HCT116 (cell line): ENCODE results near the gene GALNT18. TPM values are rescaled to one million over a fixed set of nuclear protein-coding genes. Genes with fewer than 3 reads are reported as not detected.

Experiments
- ATAC-seq: fragments of 200-7000 bp; cut with Tn5 transposase; 2 replicates; pipeline ENCODE4 v1.9.1; 2020; ENCODE audit warnings: mild to moderate bottlenecking, moderate library complexity
- BruUV-seq: library from RNA; stranded (reverse); fragments of 400-500 nt; replicated peaks from 2 replicates; lab custom pipeline; 2021; lab: Mats Ljungman, UMichigan
- CTCF ChIA-PET: fragments of 300-600 bp; sonication (Branson Sonifier 250); formaldehyde crosslinking; loops from one replicate; lab custom pipeline; 2021; ENCODE audit warnings: antibody characterized with exemption; lab: Charles Lee
- POLR2A ChIA-PET: fragments of 300-600, 350-600 bp; sonication (Branson Sonifier 250); formaldehyde crosslinking; loops from one replicate; lab custom pipeline; 2021; ENCODE audit warnings: antibody characterized with exemption; lab: Charles Lee
- RAD21 ChIA-PET, 2 experiments: fragments of 300-600 bp; sonication (Branson Sonifier 250); formaldehyde crosslinking; loops; one replicate each; lab custom pipeline; 2023; ENCODE audit warnings: low total read pairs in 2 of 2; ENCODE audit not compliant: uncharacterized antibody in 2 of 2, unreplicated experiment in 2 of 2, low non-redundant PET in 1 of 2; lab: Charles Lee
- DNase-seq: peaks from one replicate; pipeline ENCODE4 v3.0.0-alpha.2; 2010; ENCODE audit warnings: low read depth, low spot score
- H2AFZ ChIP-seq: fragments of 200-600 bp; shearing (Covaris generic), sonication (generic); 2 replicates; pipeline ENCODE4 v1.6.1; 2017; ENCODE audit warnings: low read depth, mixed run types, mixed read lengths, antibody characterized with exemption, low read length; ENCODE audit not compliant: poor library complexity, severe bottlenecking
- H3K27ac ChIP-seq: 2 replicates; pipeline ENCODE4 v1.5.1; 2012; ENCODE audit warnings: low read depth, low read length
- H3K27me3 ChIP-seq: fragments of 200-600 bp; sonication (generic); 2 replicates; pipeline ENCODE4 v1.6.1; 2016; ENCODE audit warnings: mixed run types, low read length, mixed read lengths; ENCODE audit not compliant: insufficient read depth
- H3K36me3 ChIP-seq, 2 experiments: fragments of 200-500 bp in 1 of 2; fragments of 200-600 bp in 1 of 2; sonication (Bioruptor generic) in 1 of 2; sonication (generic) in 1 of 2; 2 replicates each; pipeline versions ENCODE4 v1.5.1 to v1.6.1; 2014 to 2016; ENCODE audit warnings: low read length in 2 of 2, inconsistent platforms in 1 of 2, mixed read lengths in 1 of 2, mixed run types in 1 of 2; ENCODE audit not compliant: insufficient read depth in 2 of 2, control insufficient read depth in 1 of 2
- H3K4me1 ChIP-seq, 2 experiments: fragments of 200-600 bp in 1 of 2; sonication (generic) in 1 of 2; 2 replicates each; pipeline versions ENCODE4 v1.5.1 to v1.6.1; 2012 to 2017; ENCODE audit warnings: low read length in 2 of 2, inconsistent platforms in 1 of 2, mild to moderate bottlenecking in 1 of 2, mixed read lengths in 1 of 2, mixed run types in 1 of 2, moderate library complexity in 1 of 2; ENCODE audit not compliant: insufficient read depth in 2 of 2, control insufficient read depth in 1 of 2
- H3K4me2 ChIP-seq: fragments of 200-600 bp; sonication (generic); 2 replicates; pipeline ENCODE4 v1.6.1; 2017; ENCODE audit warnings: mixed run types, low read length, mixed read lengths
- H3K4me3 ChIP-seq, 2 experiments: fragments of 200-600 bp in 1 of 2; sonication (generic) in 1 of 2; replicated peaks in 1 of 2; 2 replicates each; pipeline ENCODE4 v1.5.1; 2011 to 2016; ENCODE audit warnings: low read length in 2 of 2, control low read depth in 1 of 2, low read depth in 1 of 2, mild to moderate bottlenecking in 1 of 2, mixed read lengths in 1 of 2, mixed run types in 1 of 2
- H3K79me2 ChIP-seq: fragments of 200-600 bp; sonication (generic); 2 replicates; pipeline ENCODE4 v1.6.1; 2017; ENCODE audit warnings: mild to moderate bottlenecking, mixed run types, low read length, moderate library complexity, mixed read lengths; ENCODE audit not compliant: insufficient read depth
- H3K9ac ChIP-seq: fragments of 200-600 bp; sonication (generic); 2 replicates; pipeline ENCODE4 v1.6.1; 2016; ENCODE audit warnings: low read length, mixed read lengths
- H3K9me2 ChIP-seq: fragments of 200-600 bp; sonication (generic), shearing (Covaris generic); 2 replicates; pipeline ENCODE4 v1.6.1; 2017; ENCODE audit warnings: mixed run types, mild to moderate bottlenecking, moderate library complexity; ENCODE audit not compliant: insufficient read depth
- H3K9me3 ChIP-seq, 2 experiments: fragments of 200-500 bp in 1 of 2; fragments of 200-600 bp in 1 of 2; sonication (Bioruptor generic) in 1 of 2; sonication (generic) in 1 of 2; 2 replicates each; pipeline ENCODE4 v1.6.1; 2014 to 2017; ENCODE audit warnings: low read length in 2 of 2, mixed read lengths in 2 of 2, inconsistent platforms in 1 of 2, low read depth in 1 of 2, mild to moderate bottlenecking in 1 of 2, mixed run types in 1 of 2, moderate library complexity in 1 of 2; ENCODE audit not compliant: control insufficient read depth in 1 of 2, insufficient read depth in 1 of 2
- H4K20me1 ChIP-seq: fragments of 200-600 bp; sonication (generic), shearing (Covaris generic); 2 replicates; pipeline ENCODE4 v1.6.1; 2017; ENCODE audit warnings: mixed run types, mild to moderate bottlenecking, moderate library complexity; ENCODE audit not compliant: insufficient read depth
- JUND ChIP-seq: IDR thresholded peaks from 2 replicates; pipeline ENCODE4 v1.6.1; 2012
- RAD21 ChIP-seq: IDR thresholded peaks from 2 replicates; pipeline ENCODE4 v1.6.1; 2012; ENCODE audit warnings: low read depth, mild to moderate bottlenecking
- SIN3A ChIP-seq: IDR thresholded peaks from 2 replicates; pipeline ENCODE4 v1.6.1; 2012; ENCODE audit warnings: low read depth
- intact Hi-C: fragments of 100-400 bp; cut with micrococcal nuclease; formaldehyde crosslinking; loops from 2 replicates; pipeline ENCODE4 v1.10.0; 2022
- total RNA-seq: library from RNA; stranded (reverse); gene quantifications from one replicate; pipeline ENCODE4 v1.2.1, GENCODE V29; 2021; ENCODE audit not compliant: unreplicated experiment
- TF ChIP-seq, protein P1 (sequence below): IDR thresholded peaks from 2 replicates; pipeline ENCODE4 v1.6.1; 2011; ENCODE audit warnings: mild to moderate bottlenecking, low read length, moderate library complexity; ENCODE audit not compliant: insufficient replicate concordance; ENCODE audit errors: extremely low read depth
- TF ChIP-seq, protein P2 (sequence below): IDR thresholded peaks from 2 replicates; pipeline ENCODE4 v1.6.1; 2012; ENCODE audit warnings: low read depth

GALNT18 gene
- total RNA-seq, 1 experiment from 2014 or later: 19.9 TPM

DNA sequence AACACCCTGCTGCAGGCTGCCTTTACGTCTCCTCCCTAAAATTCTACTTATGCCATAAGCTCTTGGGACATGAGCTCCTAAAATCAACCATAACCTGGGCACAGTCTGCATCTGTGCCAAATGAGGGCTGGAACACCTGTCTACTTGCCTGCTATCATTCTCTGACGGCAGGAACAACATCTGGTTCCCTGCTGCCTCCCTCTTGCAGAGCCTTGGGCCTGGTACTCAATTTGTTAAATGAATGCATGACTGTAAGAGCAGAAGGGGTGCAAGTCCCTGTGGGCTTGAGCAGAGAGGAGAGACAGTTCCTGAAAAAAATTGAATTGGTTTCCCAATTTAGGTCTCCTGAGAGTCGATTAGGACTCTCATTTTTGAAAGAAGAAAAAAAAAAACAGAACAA lies 202.1 kb downstream of the GALNT18 start:
- Histone ChIP-seq H3K4me3 (no peak overlapping the region), H3K4me1 (peaks cover 0 to 15% of the 10 kb centered on the region in 2 experiments; a peak in 2 of 4 replicates), H3K9me2 (no peaks in the 10 kb centered on the region), H3K4me2 (no peak overlapping the region), H3K27ac (no peak overlapping the region), H3K36me3 (no peaks in the 10 kb centered on the region), H3K79me2 (no peaks in the 10 kb centered on the region), H4K20me1 (no peaks in the 10 kb centered on the region), H3K9me3 (no peaks in the 10 kb centered on the region), H3K27me3 (no peaks in the 10 kb centered on the region), H2AFZ (no peak overlapping the region), H3K9ac (no peak overlapping the region)
- ChIA-PET CTCF (no interaction called here), RAD21 (no interaction called here), POLR2A (no interaction called here)
- no peak for DNase-seq
- no peak for ATAC-seq
- intact Hi-C loops: no loop called here
- TF ChIP-seq SIN3A: no peak
- no peak for TF ChIP-seq RAD21
- TF ChIP-seq, protein P1, sequence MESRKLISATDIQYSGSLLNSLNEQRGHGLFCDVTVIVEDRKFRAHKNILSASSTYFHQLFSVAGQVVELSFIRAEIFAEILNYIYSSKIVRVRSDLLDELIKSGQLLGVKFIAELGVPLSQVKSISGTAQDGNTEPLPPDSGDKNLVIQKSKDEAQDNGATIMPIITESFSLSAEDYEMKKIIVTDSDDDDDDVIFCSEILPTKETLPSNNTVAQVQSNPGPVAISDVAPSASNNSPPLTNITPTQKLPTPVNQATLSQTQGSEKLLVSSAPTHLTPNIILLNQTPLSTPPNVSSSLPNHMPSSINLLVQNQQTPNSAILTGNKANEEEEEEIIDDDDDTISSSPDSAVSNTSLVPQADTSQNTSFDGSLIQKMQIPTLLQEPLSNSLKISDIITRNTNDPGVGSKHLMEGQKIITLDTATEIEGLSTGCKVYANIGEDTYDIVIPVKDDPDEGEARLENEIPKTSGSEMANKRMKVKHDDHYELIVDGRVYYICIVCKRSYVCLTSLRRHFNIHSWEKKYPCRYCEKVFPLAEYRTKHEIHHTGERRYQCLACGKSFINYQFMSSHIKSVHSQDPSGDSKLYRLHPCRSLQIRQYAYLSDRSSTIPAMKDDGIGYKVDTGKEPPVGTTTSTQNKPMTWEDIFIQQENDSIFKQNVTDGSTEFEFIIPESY: no peak
- no peak for TF ChIP-seq JUND
- TF ChIP-seq, protein P2, sequence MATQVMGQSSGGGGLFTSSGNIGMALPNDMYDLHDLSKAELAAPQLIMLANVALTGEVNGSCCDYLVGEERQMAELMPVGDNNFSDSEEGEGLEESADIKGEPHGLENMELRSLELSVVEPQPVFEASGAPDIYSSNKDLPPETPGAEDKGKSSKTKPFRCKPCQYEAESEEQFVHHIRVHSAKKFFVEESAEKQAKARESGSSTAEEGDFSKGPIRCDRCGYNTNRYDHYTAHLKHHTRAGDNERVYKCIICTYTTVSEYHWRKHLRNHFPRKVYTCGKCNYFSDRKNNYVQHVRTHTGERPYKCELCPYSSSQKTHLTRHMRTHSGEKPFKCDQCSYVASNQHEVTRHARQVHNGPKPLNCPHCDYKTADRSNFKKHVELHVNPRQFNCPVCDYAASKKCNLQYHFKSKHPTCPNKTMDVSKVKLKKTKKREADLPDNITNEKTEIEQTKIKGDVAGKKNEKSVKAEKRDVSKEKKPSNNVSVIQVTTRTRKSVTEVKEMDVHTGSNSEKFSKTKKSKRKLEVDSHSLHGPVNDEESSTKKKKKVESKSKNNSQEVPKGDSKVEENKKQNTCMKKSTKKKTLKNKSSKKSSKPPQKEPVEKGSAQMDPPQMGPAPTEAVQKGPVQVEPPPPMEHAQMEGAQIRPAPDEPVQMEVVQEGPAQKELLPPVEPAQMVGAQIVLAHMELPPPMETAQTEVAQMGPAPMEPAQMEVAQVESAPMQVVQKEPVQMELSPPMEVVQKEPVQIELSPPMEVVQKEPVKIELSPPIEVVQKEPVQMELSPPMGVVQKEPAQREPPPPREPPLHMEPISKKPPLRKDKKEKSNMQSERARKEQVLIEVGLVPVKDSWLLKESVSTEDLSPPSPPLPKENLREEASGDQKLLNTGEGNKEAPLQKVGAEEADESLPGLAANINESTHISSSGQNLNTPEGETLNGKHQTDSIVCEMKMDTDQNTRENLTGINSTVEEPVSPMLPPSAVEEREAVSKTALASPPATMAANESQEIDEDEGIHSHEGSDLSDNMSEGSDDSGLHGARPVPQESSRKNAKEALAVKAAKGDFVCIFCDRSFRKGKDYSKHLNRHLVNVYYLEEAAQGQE: no peak
- BruUV-seq: no TSS peak
